Measurements from ENCODE around the gene PPP2R3B. TPM values are rescaled to one million over a fixed set of nuclear protein-coding genes. Genes with fewer than 3 reads are reported as not detected.
A peak's percentile ranks its signal among the peaks of the same experiment; 100 is the strongest.
"Not testable (repeated sequence)": the region's sequence is repeated elsewhere in the genome, so short reads cannot be mapped to it uniquely, and the experiment has no call there.

The PPP2R3B gene
- total and polyA plus RNA-seq, 3 experiments from 2014 or later, result 10.0 to 23.1 (median 21.2) TPM

GRCh38 chrX:415498-415897 lies 28.8 kb upstream of the PPP2R3B start:
- H3K4me1 ChIP-seq (ENCODE audit: insufficient read depth, low read length); H3K27me3 Mint-ChIP-seq; H3K4me3 Mint-ChIP-seq; H3K27me3 ChIP-seq (ENCODE audit: insufficient read depth, low read length, poor library complexity, severe bottlenecking); H3K9me3 ChIP-seq (ENCODE audit: low read length); H3K36me3 Mint-ChIP-seq; H3K36me3 ChIP-seq (ENCODE audit: insufficient read depth, low read length); H3K4me3 ChIP-seq (ENCODE audit: low read length); POLR2A ChIA-PET; H3K27ac Mint-ChIP-seq; H3K9me3 Mint-ChIP-seq; CTCF ChIA-PET; H3K27ac ChIP-seq (ENCODE audit: low read depth, low read length); H3K4me1 Mint-ChIP-seq: not testable (repeated sequence)
- peak in 1 of 5 donors; percentile 8 for DNase-seq

GRCh38 chrX:413322-414201 lies 26.9 kb upstream of the PPP2R3B start:
- no peak for DNase-seq
- no peaks in the 10 kb centered on the region for H3K4me1 Mint-ChIP-seq
- CTCF ChIA-PET, result no interaction called here
- peaks cover 0 to 2% of the 10 kb centered on the region in 2 donors for H3K27me3 Mint-ChIP-seq
- no peak overlapping the region for H3K4me3 Mint-ChIP-seq
- POLR2A ChIA-PET, result no interaction called here
- H3K36me3 Mint-ChIP-seq, result peaks cover 0 to 4% (median 2%) of the 10 kb centered on the region in 3 donors
- peak overlapping the region in 1 of 8 donors; percentile 47 for H3K27ac Mint-ChIP-seq
- H3K9me3 ChIP-seq (ENCODE audit: low read length), result no peaks in the 10 kb centered on the region
- no peaks in the 10 kb centered on the region for H3K36me3 ChIP-seq (ENCODE audit: insufficient read depth, low read length)
- no peak overlapping the region for H3K27ac ChIP-seq (ENCODE audit: low read depth, low read length)
- H3K4me1 ChIP-seq (ENCODE audit: insufficient read depth, low read length), result no peaks in the 10 kb centered on the region
- no peak overlapping the region for H3K4me3 ChIP-seq (ENCODE audit: low read length)
- no peaks in the 10 kb centered on the region for H3K27me3 ChIP-seq (ENCODE audit: insufficient read depth, low read length, poor library complexity, severe bottlenecking)
- H3K9me3 Mint-ChIP-seq, result peaks cover 0 to 3% (median 0%) of the 10 kb centered on the region in 5 donors

GRCh38 chrX:410296-410695 lies 23.6 kb upstream of the PPP2R3B start:
- ChIA-PET POLR2A (no interaction called here), CTCF (no interaction called here)
- no peaks in the 10 kb centered on the region for H3K9me3 ChIP-seq (ENCODE audit: low read length)
- no peak overlapping the region for H3K4me3 Mint-ChIP-seq
- H3K4me1 Mint-ChIP-seq, result no peaks in the 10 kb centered on the region
- no peaks in the 10 kb centered on the region for H3K27me3 ChIP-seq (ENCODE audit: insufficient read depth, low read length, poor library complexity, severe bottlenecking)
- no peaks in the 10 kb centered on the region for H3K4me1 ChIP-seq (ENCODE audit: insufficient read depth, low read length)
- peaks cover 0 to 2% (median 0%) of the 10 kb centered on the region in 3 donors for H3K36me3 Mint-ChIP-seq
- peaks cover 0 to 3% (median 0%) of the 10 kb centered on the region in 5 donors for H3K9me3 Mint-ChIP-seq
- H3K4me3 ChIP-seq (ENCODE audit: low read length), result no peak overlapping the region
- no peaks in the 10 kb centered on the region for H3K36me3 ChIP-seq (ENCODE audit: insufficient read depth, low read length)
- H3K27ac Mint-ChIP-seq, result peak overlapping the region in 1 of 8 donors; percentile 33
- H3K27ac ChIP-seq (ENCODE audit: low read depth, low read length), result no peak overlapping the region
- no peak for DNase-seq
- peaks cover 0 to 2% of the 10 kb centered on the region in 2 donors for H3K27me3 Mint-ChIP-seq

- no peaks in the 10 kb centered on the region for H3K36me3 ChIP-seq (ENCODE audit: insufficient read depth, low read length)
- H3K27ac ChIP-seq (ENCODE audit: low read depth, low read length), result no peak overlapping the region
- no peak overlapping the region for H3K27ac Mint-ChIP-seq
- peaks cover 0 to 2% (median 0%) of the 10 kb centered on the region in 3 donors for H3K36me3 Mint-ChIP-seq
- no peak overlapping the region for H3K4me3 Mint-ChIP-seq
- no peaks in the 10 kb centered on the region for H3K27me3 ChIP-seq (ENCODE audit: insufficient read depth, low read length, poor library complexity, severe bottlenecking)
- ChIA-PET POLR2A (no interaction called here), CTCF (no interaction called here)
- no peaks in the 10 kb centered on the region for H3K4me1 ChIP-seq (ENCODE audit: insufficient read depth, low read length)
- no peak for DNase-seq
- no peaks in the 10 kb centered on the region for H3K4me1 Mint-ChIP-seq
- peaks cover 0 to 2% (median 0%) of the 10 kb centered on the region in 5 donors for H3K9me3 Mint-ChIP-seq
- no peaks in the 10 kb centered on the region for H3K27me3 Mint-ChIP-seq
- no peaks in the 10 kb centered on the region for H3K9me3 ChIP-seq (ENCODE audit: low read length)
- H3K4me3 ChIP-seq (ENCODE audit: low read length), result no peak overlapping the region
Observed at GRCh38 chrX:405149-405548, 18.4 kb upstream of the PPP2R3B start.

- no peaks in the 10 kb centered on the region for H3K36me3 ChIP-seq (ENCODE audit: insufficient read depth, low read length)
- H3K36me3 Mint-ChIP-seq, result peaks cover 0 to 2% (median 0%) of the 10 kb centered on the region in 3 donors
- no peaks in the 10 kb centered on the region for H3K9me3 ChIP-seq (ENCODE audit: low read length)
- no peaks in the 10 kb centered on the region for H3K27me3 Mint-ChIP-seq
- H3K9me3 Mint-ChIP-seq, result peaks cover 0 to 2% (median 0%) of the 10 kb centered on the region in 5 donors
- no peak overlapping the region for H3K4me3 Mint-ChIP-seq
- H3K27ac Mint-ChIP-seq, result no peak overlapping the region
- no peaks in the 10 kb centered on the region for H3K4me1 ChIP-seq (ENCODE audit: insufficient read depth, low read length)
- DNase-seq, result no peak
- H3K27ac ChIP-seq (ENCODE audit: low read depth, low read length), result no peak overlapping the region
- CTCF ChIA-PET, result no interaction called here
- POLR2A ChIA-PET, result no interaction called here
- H3K4me1 Mint-ChIP-seq, result no peaks in the 10 kb centered on the region
- no peak overlapping the region for H3K4me3 ChIP-seq (ENCODE audit: low read length)
- H3K27me3 ChIP-seq (ENCODE audit: insufficient read depth, low read length, poor library complexity, severe bottlenecking), result no peaks in the 10 kb centered on the region
Observed at GRCh38 chrX:404656-405055, 17.9 kb upstream of the PPP2R3B start.

- POLR2A ChIA-PET, result no interaction called here
- Mint-ChIP-seq H3K4me3 (no peak overlapping the region), H3K27me3 (no peaks in the 10 kb centered on the region), H3K27ac (no peak overlapping the region), H3K4me1 (no peaks in the 10 kb centered on the region), H3K36me3 (no peaks in the 10 kb centered on the region), H3K9me3 (no peaks in the 10 kb centered on the region)
- Histone ChIP-seq H3K4me1 (ENCODE audit: insufficient read depth, low read length) (no peaks in the 10 kb centered on the region), H3K27ac (ENCODE audit: low read depth, low read length) (no peak overlapping the region), H3K9me3 (ENCODE audit: low read length) (no peaks in the 10 kb centered on the region), H3K27me3 (ENCODE audit: insufficient read depth, low read length, poor library complexity, severe bottlenecking) (no peaks in the 10 kb centered on the region), H3K4me3 (ENCODE audit: low read length) (no peak overlapping the region), H3K36me3 (ENCODE audit: insufficient read depth, low read length) (no peaks in the 10 kb centered on the region)
- CTCF ChIA-PET, result no interaction called here
- DNase-seq, result no peak
Observed at GRCh38 chrX:402857-403256, 16.1 kb upstream of the PPP2R3B start.

GRCh38 chrX:400258-400657 lies 13.6 kb upstream of the PPP2R3B start:
- ChIA-PET POLR2A (no interaction called here), CTCF (no interaction called here)
- Mint-ChIP-seq H3K4me1 (no peaks in the 10 kb centered on the region), H3K27ac (no peak overlapping the region), H3K9me3 (no peaks in the 10 kb centered on the region), H3K36me3 (no peaks in the 10 kb centered on the region), H3K27me3 (no peaks in the 10 kb centered on the region), H3K4me3 (no peak overlapping the region)
- H3K27me3 ChIP-seq (ENCODE audit: insufficient read depth, low read length, poor library complexity, severe bottlenecking), result no peaks in the 10 kb centered on the region
- no peak overlapping the region for H3K4me3 ChIP-seq (ENCODE audit: low read length)
- H3K27ac ChIP-seq (ENCODE audit: low read depth, low read length), result no peak overlapping the region
- no peak for DNase-seq
- H3K36me3 ChIP-seq (ENCODE audit: insufficient read depth, low read length), result no peaks in the 10 kb centered on the region
- H3K9me3 ChIP-seq (ENCODE audit: low read length), result no peaks in the 10 kb centered on the region
- no peaks in the 10 kb centered on the region for H3K4me1 ChIP-seq (ENCODE audit: insufficient read depth, low read length)

- no peaks in the 10 kb centered on the region for H3K9me3 ChIP-seq (ENCODE audit: low read length)
- Mint-ChIP-seq H3K27me3 (no peaks in the 10 kb centered on the region), H3K36me3 (no peaks in the 10 kb centered on the region), H3K4me3 (no peak overlapping the region), H3K27ac (no peak overlapping the region), H3K9me3 (no peaks in the 10 kb centered on the region), H3K4me1 (no peaks in the 10 kb centered on the region)
- no peaks in the 10 kb centered on the region for H3K4me1 ChIP-seq (ENCODE audit: insufficient read depth, low read length)
- no peak for DNase-seq
- no peak overlapping the region for H3K4me3 ChIP-seq (ENCODE audit: low read length)
- no peak overlapping the region for H3K27ac ChIP-seq (ENCODE audit: low read depth, low read length)
- CTCF ChIA-PET, result no interaction called here
- no peaks in the 10 kb centered on the region for H3K36me3 ChIP-seq (ENCODE audit: insufficient read depth, low read length)
- H3K27me3 ChIP-seq (ENCODE audit: insufficient read depth, low read length, poor library complexity, severe bottlenecking), result no peaks in the 10 kb centered on the region
- POLR2A ChIA-PET, result no interaction called here
Observed at GRCh38 chrX:397575-397974, 10.9 kb upstream of the PPP2R3B start.

Data from CD8-positive, alpha-beta memory T cell (primary cell).